Thoracic aorta (tissue), 2 donors: ENCODE data around the gene C15orf39. TPM values are rescaled to one million over a fixed set of nuclear protein-coding genes. Genes with fewer than 3 reads are reported as not detected.
"Not testable (repeated sequence)": the region's sequence is repeated elsewhere in the genome, so short reads cannot be mapped to it uniquely, and the experiment has no call there.

Experiments used
- ATAC-seq: fragments of 150-250 bp; one replicate; pipeline ENCODE4 v1.8.0; 2017; ENCODE audit warnings: low read depth; ENCODE audit not compliant: insufficient number of reproducible peaks, low FRiP score
- DNase-seq: peaks from one replicate; pipeline ENCODE4 v3.0.0-alpha.2; 2020; ENCODE audit warnings: low spot score
- H3K27ac ChIP-seq, 2 donors: fragments of 200-600 bp; sonication (generic); 1 replicate in 1 of 2; 2 replicates in 1 of 2; pipeline ENCODE4 v1.5.1; 2016; ENCODE audit warnings: mild to moderate bottlenecking in 2 of 2, moderate library complexity in 2 of 2
- H3K27me3 ChIP-seq: fragments of 200-600 bp; sonication (generic); replicated peaks from 2 replicates; pipeline ENCODE4 v1.6.0; 2016; ENCODE audit warnings: mild to moderate bottlenecking; ENCODE audit not compliant: insufficient read depth
- H3K36me3 ChIP-seq: fragments of 200-600 bp; sonication (generic); one replicate; pipeline ENCODE4 v1.5.1; 2016
- H3K4me1 ChIP-seq, 2 donors: fragments of 200-600 bp; sonication (generic); 1 replicate in 1 of 2; 2 replicates in 1 of 2; pipeline versions ENCODE4 v1.5.1 to v1.6.0; 2016; ENCODE audit warnings: low read depth in 2 of 2, mild to moderate bottlenecking in 1 of 2; ENCODE audit not compliant: control insufficient read depth in 1 of 2
- H3K4me3 ChIP-seq: fragments of 200-600 bp; sonication (generic); 2 replicates; pipeline ENCODE4 v1.5.1; 2016; ENCODE audit warnings: mild to moderate bottlenecking
- H3K9me3 ChIP-seq: fragments of 200-600 bp; sonication (generic); 2 replicates; pipeline ENCODE4 v1.5.1; 2016
- CTCF ChIP-seq: fragments of 200-600 bp; sonication (generic); IDR thresholded peaks from one replicate; pipeline ENCODE4 v1.5.1; 2019; ENCODE audit warnings: antibody characterized with exemption
- total RNA-seq, 2 donors: library from RNA; depleted of rRNA; stranded (reverse); fragments of >200 nt; gene quantifications; one replicate each; pipeline versions ENCODE4 v1.1.0 to v1.2.3, GENCODE V29; 2016

Gene C15orf39
- total RNA-seq, 2 donors from 2014 or later, result 22.7 to 45.2 TPM

- H3K4me3 ChIP-seq, result no peak overlapping the region
- H3K9me3 ChIP-seq, result no peaks in the 10 kb centered on the region
- H3K4me1 ChIP-seq, result no peaks in the 10 kb centered on the region
- DNase-seq (no peak), ATAC-seq (no peak)
- no peaks in the 10 kb centered on the region for H3K36me3 ChIP-seq
- no peak overlapping the region for H3K27ac ChIP-seq
- no peaks in the 10 kb centered on the region for H3K27me3 ChIP-seq
- TF ChIP-seq CTCF, result no peak
These were observed 38.5 kb upstream of the C15orf39 start for GRCh38 chr15:75163150-75163564.

GRCh38 chr15:75164625-75165350 lies 36.9 kb upstream of the C15orf39 start:
- DNase-seq (no peak), ATAC-seq (no peak)
- TF ChIP-seq CTCF, result no peak
- Histone ChIP-seq H3K27ac (no peak overlapping the region), H3K4me1 (no peaks in the 10 kb centered on the region), H3K4me3 (no peak overlapping the region), H3K9me3 (no peaks in the 10 kb centered on the region), H3K27me3 (no peaks in the 10 kb centered on the region), H3K36me3 (no peaks in the 10 kb centered on the region)

- not testable (repeated sequence) for H3K9me3 ChIP-seq, H3K36me3 ChIP-seq, H3K4me3 ChIP-seq, H3K4me1 ChIP-seq, DNase-seq, ATAC-seq, H3K27ac ChIP-seq, H3K27me3 ChIP-seq
These were observed 35.1 kb upstream of the C15orf39 start for GRCh38 chr15:75166489-75167063.

- no peaks in the 10 kb centered on the region for H3K4me1 ChIP-seq
- DNase-seq, result no peak
- no peak for TF ChIP-seq CTCF
- no peaks in the 10 kb centered on the region for H3K9me3 ChIP-seq
- no peaks in the 10 kb centered on the region for H3K27me3 ChIP-seq
- no peaks in the 10 kb centered on the region for H3K36me3 ChIP-seq
- no peak overlapping the region for H3K27ac ChIP-seq
- ATAC-seq, result no peak
- no peak overlapping the region for H3K4me3 ChIP-seq
These were observed 33.9 kb upstream of the C15orf39 start for GRCh38 chr15:75167588-75168350.

- DNase-seq (no peak), ATAC-seq (no peak)
- Histone ChIP-seq H3K4me1 (no peaks in the 10 kb centered on the region), H3K4me3 (no peak overlapping the region), H3K9me3 (no peaks in the 10 kb centered on the region), H3K27me3 (no peaks in the 10 kb centered on the region), H3K27ac (no peak overlapping the region), H3K36me3 (no peaks in the 10 kb centered on the region)
- TF ChIP-seq CTCF, result no peak
These were observed 33.3 kb upstream of the C15orf39 start for GRCh38 chr15:75168374-75168773.
